ENCODE measurements around the gene TSPEAR. TPM values are rescaled to one million over a fixed set of nuclear protein-coding genes. Genes with fewer than 3 reads are reported as not detected.

TSPEAR gene
- total and polyA plus RNA-seq, 2 donors (not counting 1 experiment from before 2014, with no cell fraction given): not detected

GRCh38 chr21:44579833-44580144, 131.6 kb downstream of the TSPEAR start:
- no peak for TF ChIP-seq EZH2 (IDR thresholded peaks at IDR 0.05; ENCODE audit: borderline replicate concordance, insufficient read depth, low read depth, low read length, poor library complexity, severe bottlenecking)
- TF ChIP-seq CTCF (IDR thresholded peaks at IDR 0.05): no peak
- Mint-ChIP-seq H3K27ac (no peak overlapping the region), H3K4me1 (no peaks in the 10 kb centered on the region), H3K27me3 (peaks cover 30% of the 10 kb centered on the region), H3K9me3 (ENCODE audit: insufficient read depth) (peaks cover 6% of the 10 kb centered on the region), H3K4me3 (no peak overlapping the region)
- Histone ChIP-seq H3K79me2 (ENCODE audit: control insufficient read depth, insufficient read depth, low read length) (no peaks in the 10 kb centered on the region), H3K4me3 (ENCODE audit: control extremely low read depth in 1 of 5, extremely low read depth in 1 of 5, insufficient read depth in 1 of 5, low read depth in 2 of 5, low read length in 4 of 5) (no peak overlapping the region), H3K4me1 (ENCODE audit: control insufficient read depth in 2 of 2, insufficient read depth in 2 of 2, low read length in 2 of 2) (no peaks in the 10 kb centered on the region), H3K27me3 (replicated peaks in 1 of 4; ENCODE audit: control extremely low read depth in 1 of 4, control insufficient read depth in 3 of 4, insufficient read depth in 4 of 4, low read length in 3 of 4) (peaks cover 0 to 6% (median 2%) of the 10 kb centered on the region in 4 experiments), H2AFZ (ENCODE audit: insufficient read depth, low read depth, low read length, poor library complexity, severe bottlenecking) (no peak overlapping the region), H3K4me2 (replicated peaks; ENCODE audit: low read depth, low read length, poor library complexity, severe bottlenecking) (no peak overlapping the region), H3K36me3 (replicated peaks in 1 of 2; ENCODE audit: control extremely low read depth in 1 of 2, control insufficient read depth in 1 of 2, extremely low read depth in 1 of 2, insufficient read depth in 2 of 2, low read length in 1 of 2) (no peaks in the 10 kb centered on the region), H3K9ac (ENCODE audit: low read length) (no peak overlapping the region), H4K20me1 (ENCODE audit: control insufficient read depth, insufficient read depth, low read length, poor library complexity, severe bottlenecking) (no peaks in the 10 kb centered on the region), H3K9me3 (ENCODE audit: control extremely low read depth in 1 of 3, control insufficient read depth in 2 of 3, insufficient read depth in 1 of 3, low read length in 2 of 3) (peaks cover 3 to 56% (median 28%) of the 10 kb centered on the region in 3 donors), H3K27ac (ENCODE audit: low read length in 2 of 2) (no peak overlapping the region)
- intact Hi-C loops (cut with micrococcal nuclease): no loop called here
- no peak for DNase-seq
- ChIA-PET CTCF (no interaction called here), POLR2A (no interaction called here)
- no peak for ATAC-seq (ENCODE audit: low read depth)
- WGBS (ENCODE audit: insufficient coverage): 85% methylated on average over 7 of the region's 7 CpGs

- peaks cover 29% of the 10 kb centered on the region for H3K27me3 Mint-ChIP-seq
- TF ChIP-seq EZH2 (IDR thresholded peaks at IDR 0.05; ENCODE audit: borderline replicate concordance, insufficient read depth, low read depth, low read length, poor library complexity, severe bottlenecking) (no peak), CTCF (IDR thresholded peaks at IDR 0.05) (no peak)
- H4K20me1 ChIP-seq (ENCODE audit: control insufficient read depth, insufficient read depth, low read length, poor library complexity, severe bottlenecking): no peaks in the 10 kb centered on the region
- H3K79me2 ChIP-seq (ENCODE audit: control insufficient read depth, insufficient read depth, low read length): no peaks in the 10 kb centered on the region
- H3K4me3 ChIP-seq (ENCODE audit: control extremely low read depth in 1 of 5, extremely low read depth in 1 of 5, insufficient read depth in 1 of 5, low read depth in 2 of 5, low read length in 4 of 5): no peak overlapping the region
- H3K4me1 Mint-ChIP-seq: no peaks in the 10 kb centered on the region
- no peak overlapping the region for H3K4me3 Mint-ChIP-seq
- ChIA-PET CTCF (no interaction called here), POLR2A (no interaction called here)
- ATAC-seq (ENCODE audit: low read depth) (no peak), DNase-seq (no peak)
- H3K4me2 ChIP-seq (replicated peaks; ENCODE audit: low read depth, low read length, poor library complexity, severe bottlenecking): no peak overlapping the region
- no peaks in the 10 kb centered on the region for H3K4me1 ChIP-seq (ENCODE audit: control insufficient read depth in 2 of 2, insufficient read depth in 2 of 2, low read length in 2 of 2)
- H3K9ac ChIP-seq (ENCODE audit: low read length): no peak overlapping the region
- H3K36me3 ChIP-seq (replicated peaks in 1 of 2; ENCODE audit: control extremely low read depth in 1 of 2, control insufficient read depth in 1 of 2, extremely low read depth in 1 of 2, insufficient read depth in 2 of 2, low read length in 1 of 2): no peaks in the 10 kb centered on the region
- intact Hi-C loops (cut with micrococcal nuclease): no loop called here
- no peak overlapping the region for H3K27ac Mint-ChIP-seq
- WGBS (ENCODE audit: insufficient coverage): 82% methylated on average over 22 of the region's 22 CpGs
- peaks cover 0 to 4% (median 2%) of the 10 kb centered on the region in 4 experiments for H3K27me3 ChIP-seq (replicated peaks in 1 of 4; ENCODE audit: control extremely low read depth in 1 of 4, control insufficient read depth in 3 of 4, insufficient read depth in 4 of 4, low read length in 3 of 4)
- H3K9me3 ChIP-seq (ENCODE audit: control extremely low read depth in 1 of 3, control insufficient read depth in 2 of 3, insufficient read depth in 1 of 3, low read length in 2 of 3): peaks cover 3 to 56% (median 28%) of the 10 kb centered on the region in 3 donors
- H2AFZ ChIP-seq (ENCODE audit: insufficient read depth, low read depth, low read length, poor library complexity, severe bottlenecking): no peak overlapping the region
- peaks cover 6% of the 10 kb centered on the region for H3K9me3 Mint-ChIP-seq (ENCODE audit: insufficient read depth)
- no peak overlapping the region for H3K27ac ChIP-seq (ENCODE audit: low read length in 2 of 2)
Observed at GRCh38 chr21:44579056-44579832, 132.1 kb downstream of the TSPEAR start.

All from B cell (primary cell).